Ovary (tissue), 9 donors: ENCODE measurements around the gene JAK1. TPM values are rescaled to one million over a fixed set of nuclear protein-coding genes. Genes with fewer than 3 reads are reported as not detected.
"Not testable (repeated sequence)": the region's sequence is repeated elsewhere in the genome, so short reads cannot be mapped to it uniquely, and the experiment has no call there.

ENCODE experiments used
- DNase-seq, 5 donors: peaks; one replicate each; pipeline ENCODE4 v3.0.0-alpha.2; 2019 to 2020
- H3K27ac ChIP-seq, 2 donors: fragments of 200-600 bp; one replicate each; pipeline versions ENCODE4 v1.5.1 to v1.8.0; 2019 to 2022
- H3K27me3 ChIP-seq: fragments of 200-600 bp; one replicate; pipeline ENCODE4 v1.8.0; 2022
- H3K36me3 ChIP-seq: fragments of 200-600 bp; sonication (generic); one replicate; pipeline ENCODE4 v1.5.1; 2019
- H3K4me1 ChIP-seq: one replicate; pipeline ENCODE4 v1.8.1; 2013; ENCODE audit warnings: mild to moderate bottlenecking, moderate library complexity; ENCODE audit not compliant: insufficient read depth
- H3K4me3 ChIP-seq: fragments of 200-600 bp; sonication (generic); one replicate; pipeline ENCODE4 v1.5.1; 2017
- H3K9me3 ChIP-seq, 2 donors: fragments of 200-600 bp in 1 of 2; sonication (generic) in 1 of 2; one replicate each; pipeline versions ENCODE4 v1.5.1 to v1.8.1; 2013 to 2019; ENCODE audit warnings: mild to moderate bottlenecking in 1 of 2, moderate library complexity in 1 of 2
- EP300 ChIP-seq: sonication (generic); formaldehyde crosslinking; IDR thresholded peaks from one replicate; pipeline ENCODE4 v1.6.1; 2017; ENCODE audit warnings: antibody characterized with exemption
- POLR2A ChIP-seq: fragments of 450-650 bp; IDR thresholded peaks from one replicate; pipeline ENCODE4 v1.6.1; 2017; ENCODE audit warnings: antibody characterized with exemption, mild to moderate bottlenecking, moderate library complexity
- WGBS, 3 donors: extraction: QIAGEN DNeasy Blood & Tissue Kit in 1 of 3; methylation state at CpG; one replicate each; pipeline versions ENCODE4 v1.1.5 to v1.1.7; 2013 to 2017; 5-methylcytosine and 5-hydroxymethylcytosine counted together
- intact Hi-C, 4 donors: fragments of 100-400 bp; cut with DNase I; formaldehyde crosslinking; loops; one replicate each; pipeline versions ENCODE4 v1.11.0 to v1.15.1; 2022 to 2023
- polyA plus RNA-seq, 2 donors: library from polyadenylated mRNA; stranded (reverse); fragments of 200-250 nt in 1 of 2; fragments of 350-450 nt in 1 of 2; fragmentation: Illumina TruSeq in 1 of 2; extraction: RNeasy Lipid Tissue Mini Kit (QIAGEN cat#74804) in 1 of 2; gene quantifications; one replicate each; pipeline ENCODE4 v1.2.3, GENCODE V29; 2013 to 2014
- total RNA-seq, 7 donors: library from RNA; depleted of rRNA in 2 of 7; stranded (reverse); fragments of >200 nt in 2 of 7; fragmentation: NEBNext Ultra II Directional in 3 of 7; extraction: Animal tissue kit (Norgen Biotek cat#: 25700) in 3 of 7; gene quantifications; one replicate each; pipeline versions ENCODE4 v1.1.0 to v1.2.4, GENCODE V29; 2016 to 2023
- TF ChIP-seq, protein P1 (sequence below), 3 donors: fragments of 450-650 bp in 2 of 3; fragments of 200-600 bp in 1 of 3; IDR thresholded peaks; one replicate each; pipeline versions ENCODE4 v1.5.1 to v1.8.0; 2016 to 2022; ENCODE audit warnings: antibody characterized with exemption in 3 of 3, mild to moderate bottlenecking in 1 of 3
- donor health status: DM: no; HTN: no; CAD: no; lungs with moderate emphysema.
- donor health status: DM: no; HTN: no; CAD: no.
- donor health status: Bipolar disorder and iron deficiency.
- donor health status: DM: yes; HTN: yes; CAD: no.
- donor health status: DM: no; HTN: no; CAD: no.
- donor health status: DM: yes; HTN: yes; CAD: no.

JAK1 gene
- total and polyA plus RNA-seq, 9 donors, result 50.9 to 169 (median 127) TPM

DNA sequence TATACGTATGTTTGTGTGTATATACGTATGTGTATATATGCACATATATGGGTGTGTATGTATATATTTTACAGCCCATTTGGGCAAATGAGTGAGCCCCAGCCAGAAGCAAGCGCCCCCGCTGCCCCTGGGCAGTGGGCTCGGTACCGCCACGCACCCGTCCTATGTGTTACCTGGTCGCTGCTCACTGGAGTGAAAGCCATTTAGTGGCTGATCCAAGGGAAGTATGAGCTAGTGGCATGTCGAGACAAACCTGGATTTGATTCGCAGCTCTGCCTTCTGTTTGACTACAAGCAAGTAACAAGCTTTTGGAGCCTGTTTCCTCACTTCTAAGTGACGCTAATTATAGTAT is 35.8 kb upstream of the JAK1 start:
- H3K36me3 ChIP-seq, result no peaks in the 10 kb centered on the region
- H3K4me1 ChIP-seq, result peaks cover 6% of the 10 kb centered on the region
- H3K27ac ChIP-seq, result peak overlapping the region; percentile 86 to 98
- peak in 3 of 5 donors; percentile 45 to 50 (median 48) for DNase-seq
- H3K4me3 ChIP-seq, result peak overlapping the region; percentile 71
- 80 to 82% (median 82%) methylated on average over 12 of the region's 12 CpGs for whole genome bisulfite sequencing, 3 donors
- H3K27me3 ChIP-seq, result no peaks in the 10 kb centered on the region
- no peaks in the 10 kb centered on the region for H3K9me3 ChIP-seq
- TF ChIP-seq POLR2A, result no peak
- TF ChIP-seq, protein P1, sequence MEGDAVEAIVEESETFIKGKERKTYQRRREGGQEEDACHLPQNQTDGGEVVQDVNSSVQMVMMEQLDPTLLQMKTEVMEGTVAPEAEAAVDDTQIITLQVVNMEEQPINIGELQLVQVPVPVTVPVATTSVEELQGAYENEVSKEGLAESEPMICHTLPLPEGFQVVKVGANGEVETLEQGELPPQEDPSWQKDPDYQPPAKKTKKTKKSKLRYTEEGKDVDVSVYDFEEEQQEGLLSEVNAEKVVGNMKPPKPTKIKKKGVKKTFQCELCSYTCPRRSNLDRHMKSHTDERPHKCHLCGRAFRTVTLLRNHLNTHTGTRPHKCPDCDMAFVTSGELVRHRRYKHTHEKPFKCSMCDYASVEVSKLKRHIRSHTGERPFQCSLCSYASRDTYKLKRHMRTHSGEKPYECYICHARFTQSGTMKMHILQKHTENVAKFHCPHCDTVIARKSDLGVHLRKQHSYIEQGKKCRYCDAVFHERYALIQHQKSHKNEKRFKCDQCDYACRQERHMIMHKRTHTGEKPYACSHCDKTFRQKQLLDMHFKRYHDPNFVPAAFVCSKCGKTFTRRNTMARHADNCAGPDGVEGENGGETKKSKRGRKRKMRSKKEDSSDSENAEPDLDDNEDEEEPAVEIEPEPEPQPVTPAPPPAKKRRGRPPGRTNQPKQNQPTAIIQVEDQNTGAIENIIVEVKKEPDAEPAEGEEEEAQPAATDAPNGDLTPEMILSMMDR (IDR thresholded peaks at IDR 0.05), result no peak
- no peak for TF ChIP-seq EP300
- intact Hi-C loops, result loop anchor here in 1 of 4 donors (5.0 kb wide), 1 partner anchor 65 kb away; no protein-coding TSS in a partner anchor

- Histone ChIP-seq H3K27ac (peak overlapping the region in 1 of 2 donors; percentile 4), H3K4me1 (peaks cover 6% of the 10 kb centered on the region), H3K9me3 (no peaks in the 10 kb centered on the region), H3K4me3 (no peak overlapping the region), H3K27me3 (no peaks in the 10 kb centered on the region), H3K36me3 (no peaks in the 10 kb centered on the region)
- intact Hi-C loops, result loop anchor here in 1 of 4 donors (5.0 kb wide), 1 partner anchor 66 kb away; no protein-coding TSS in a partner anchor
- WGBS, 3 donors, result 72 to 77% (median 73%) methylated on average over 18 of the region's 18 CpGs
- DNase-seq, result peak; percentile 40 to 72 (median 64)
- no peak for TF ChIP-seq POLR2A
- TF ChIP-seq, protein P1 (IDR thresholded peaks at IDR 0.05), result no peak
- TF ChIP-seq EP300, result no peak
These were observed 35.0 kb upstream of the JAK1 start for GRCh38 chr1:65001231-65001792.

DNA sequence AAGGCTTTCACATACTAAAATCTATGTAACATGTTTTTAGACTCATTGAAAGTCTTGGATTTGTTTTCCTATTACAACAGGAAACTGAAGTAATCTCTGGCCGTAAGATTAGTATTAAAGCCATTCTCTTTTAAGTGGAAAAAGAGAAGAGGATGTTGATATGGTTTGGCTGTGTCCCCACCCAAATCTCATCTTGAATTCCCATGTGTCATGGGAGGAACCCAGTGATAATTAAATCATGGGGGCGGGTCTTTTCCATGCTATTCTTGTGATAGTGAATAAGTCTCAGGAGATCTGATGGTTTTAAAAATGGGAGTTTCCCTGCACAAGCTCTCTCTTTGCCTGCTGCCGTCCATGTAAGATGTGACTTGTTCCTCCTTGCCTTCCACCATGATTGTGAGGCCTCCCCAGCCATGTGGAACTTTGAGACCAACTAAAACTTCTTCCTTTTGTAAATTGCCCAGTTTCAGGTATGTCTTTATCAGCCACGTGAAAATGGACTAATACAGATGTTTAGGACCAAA is 32.1 kb upstream of the JAK1 start:
- intact Hi-C loops, H3K4me3 ChIP-seq, H3K4me1 ChIP-seq, DNase-seq, H3K36me3 ChIP-seq, H3K27ac ChIP-seq, H3K9me3 ChIP-seq, H3K27me3 ChIP-seq: not testable (repeated sequence)
- WGBS, 3 donors, result 90 to 94% (median 92%) methylated on average over 4 of the region's 4 CpGs

DNA sequence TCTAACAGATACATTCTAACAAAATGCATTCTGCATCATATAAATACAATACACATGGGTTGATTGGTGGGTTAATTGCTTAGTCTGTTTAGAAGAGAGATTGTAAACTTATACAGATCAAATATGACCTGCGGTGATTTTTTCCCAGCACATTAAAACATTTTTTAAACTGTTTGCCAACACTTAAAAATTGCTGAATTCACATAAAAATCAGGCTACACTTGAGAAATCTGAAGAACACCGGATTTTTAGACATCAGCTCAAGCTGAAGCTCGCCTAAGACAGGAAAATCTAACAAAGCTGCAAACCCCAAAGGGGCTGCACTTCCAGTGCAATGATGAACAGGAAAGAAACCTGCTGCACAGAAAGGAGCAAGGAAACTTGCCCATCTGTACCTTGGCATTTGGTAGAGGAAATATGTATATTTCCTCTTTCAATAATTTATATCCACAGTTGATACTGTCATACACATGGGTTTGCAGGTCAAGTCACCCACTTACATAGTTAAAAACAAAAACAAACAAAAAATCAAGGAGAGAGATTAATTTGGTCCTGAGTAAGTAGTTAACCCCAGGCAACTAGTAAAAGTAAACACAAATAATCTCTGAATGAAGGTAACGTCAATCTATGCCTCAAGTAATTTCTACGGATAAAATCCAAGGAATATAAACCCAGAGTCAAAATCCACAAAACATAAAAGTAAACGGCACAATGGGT is 30.4 kb upstream of the JAK1 start:
- H3K27ac ChIP-seq, result no peak overlapping the region
- intact Hi-C loops, result no loop called here

More for the DNA sequence above, 30.4 kb upstream of the JAK1 start:
- TF ChIP-seq, protein P1 (IDR thresholded peaks at IDR 0.05), result no peak
- TF ChIP-seq POLR2A (no peak), EP300 (no peak)
- no peak overlapping the region for H3K4me3 ChIP-seq
- H3K36me3 ChIP-seq, result no peaks in the 10 kb centered on the region
- H3K9me3 ChIP-seq, result no peaks in the 10 kb centered on the region
- no peaks in the 10 kb centered on the region for H3K27me3 ChIP-seq
- peaks cover 4% of the 10 kb centered on the region for H3K4me1 ChIP-seq
- WGBS, 3 donors, result 88 to 90% (median 88%) methylated on average over 6 of the region's 6 CpGs
- DNase-seq, result no peak
